OCI-M2 (cell line): ENCODE measurements around the gene NT5DC4.

Experiments used
- DNase-seq: peaks from one replicate; lab custom pipeline; 2025; ENCODE audit not compliant: unreplicated experiment; lab: John Stamatoyannopoulos, UW

Gene NT5DC4

GRCh38 chr2:112751451-112752197, 30.8 kb downstream of the NT5DC4 start:
- DNase-seq: no peak

GRCh38 chr2:112752667-112753066, 31.8 kb downstream of the NT5DC4 start:
- DNase-seq: no peak

GRCh38 chr2:112754564-112754963, 33.7 kb downstream of the NT5DC4 start:
- DNase-seq: no peak

GRCh38 chr2:112755444-112755843, 34.6 kb downstream of the NT5DC4 start:
- DNase-seq: no peak

- DNase-seq: no peak
These were observed 35.4 kb downstream of the NT5DC4 start for GRCh38 chr2:112756207-112756606.

- no peak for DNase-seq
These were observed 36.4 kb downstream of the NT5DC4 start for GRCh38 chr2:112757265-112757664.

GRCh38 chr2:112758711-112759110, 37.9 kb downstream of the NT5DC4 start:
- no peak for DNase-seq

- no peak for DNase-seq
These were observed 39.3 kb downstream of the NT5DC4 start for GRCh38 chr2:112760149-112760548.

GRCh38 chr2:112762276-112762675, 41.5 kb downstream of the NT5DC4 start:
- no peak for DNase-seq

GRCh38 chr2:112764071-112765044, 43.5 kb downstream of the NT5DC4 start, which contains the start of gene CKAP2L:
Gene CKAP2L (minus strand): TSS chr2:112764609. CDS start chr2:112764598, 11 bp downstream.
- DNase-seq: peak; percentile 84

GRCh38 chr2:112765251-112765650, 44.4 kb downstream of the NT5DC4 start:
- DNase-seq: no peak

GRCh38 chr2:112767693-112768330, 47.0 kb downstream of the NT5DC4 start:
- no peak for DNase-seq

GRCh38 chr2:112768432-112768831, 47.6 kb downstream of the NT5DC4 start:
- DNase-seq: no peak

GRCh38 chr2:112772322-112772721, 51.5 kb downstream of the NT5DC4 start:
- no peak for DNase-seq

- DNase-seq: no peak
These were observed 52.2 kb downstream of the NT5DC4 start for GRCh38 chr2:112772911-112773475.

- DNase-seq: no peak
These were observed 52.7 kb downstream of the NT5DC4 start for GRCh38 chr2:112773556-112773955.

- no peak for DNase-seq
These were observed 53.9 kb downstream of the NT5DC4 start for GRCh38 chr2:112774536-112775285.

- no peak for DNase-seq
These were observed 55.3 kb downstream of the NT5DC4 start for GRCh38 chr2:112776113-112776512.

- no peak for DNase-seq
These were observed 56.2 kb downstream of the NT5DC4 start for GRCh38 chr2:112777036-112777435.

- DNase-seq: no peak
These were observed 58.8 kb downstream of the NT5DC4 start for GRCh38 chr2:112779598-112779997.
